HG02571 (cell line): ENCODE results near the gene ANXA11.
A peak's percentile ranks its signal among the peaks of the same experiment; 100 is the strongest.

Source experiments
- ATAC-seq: cut with Tn5 transposase; IDR thresholded peaks from one replicate; pipeline ENCODE4 v1.9.1; 2021; ENCODE audit warnings: mild to moderate bottlenecking, moderate library complexity; ENCODE audit not compliant: unreplicated experiment

Gene ANXA11

GRCh38 chr10:80188713-80189112 is 16.6 kb downstream of the ANXA11 start:
- ATAC-seq = no peak

DNA sequence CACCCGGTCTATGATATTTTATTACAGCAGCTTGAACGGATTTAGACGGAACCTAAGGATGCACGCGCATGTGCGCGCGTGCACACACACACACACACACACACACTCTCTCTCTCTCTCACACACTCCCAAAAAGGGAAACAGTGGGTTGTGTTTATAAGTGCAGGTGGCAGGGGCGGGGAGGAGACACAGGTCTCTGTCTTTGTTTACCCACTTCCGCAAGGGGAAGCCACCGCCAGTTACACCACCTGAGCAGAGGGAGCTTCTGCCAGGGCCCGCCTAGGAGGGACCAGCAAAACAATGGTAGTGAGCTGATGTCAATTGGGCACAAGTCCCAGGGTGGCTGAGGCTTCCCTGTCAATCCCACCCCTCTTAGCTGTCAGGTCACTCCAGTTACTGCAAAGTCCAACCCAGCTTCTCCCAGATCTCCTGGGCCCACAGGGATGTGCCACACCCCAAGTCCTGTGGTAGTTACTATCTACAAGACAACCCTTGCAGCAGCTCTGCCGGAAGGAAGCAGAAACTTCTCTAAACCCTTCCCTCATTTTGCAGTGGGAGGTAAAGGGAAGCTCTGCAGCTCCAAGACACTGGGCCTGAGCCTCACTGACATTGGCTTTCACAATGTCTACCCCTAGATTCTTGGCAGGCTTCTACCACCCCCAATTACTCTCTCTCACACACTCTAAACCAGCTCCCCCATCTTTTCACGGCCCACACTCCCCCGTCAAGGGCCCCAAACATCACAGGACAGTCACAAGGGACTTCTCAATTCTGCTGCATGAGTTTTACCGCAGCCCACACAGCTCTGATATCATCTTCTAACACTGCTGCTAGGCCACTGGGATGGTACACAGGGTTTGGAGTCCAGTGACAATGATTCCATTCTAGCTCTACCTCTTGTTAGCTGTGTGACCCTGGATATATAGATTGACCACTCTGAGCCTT is 17.6 kb downstream of the ANXA11 start:
- peak; percentile 91 for ATAC-seq

- ATAC-seq = no peak
Observed at GRCh38 chr10:80187060-80187459, 18.3 kb downstream of the ANXA11 start.

DNA sequence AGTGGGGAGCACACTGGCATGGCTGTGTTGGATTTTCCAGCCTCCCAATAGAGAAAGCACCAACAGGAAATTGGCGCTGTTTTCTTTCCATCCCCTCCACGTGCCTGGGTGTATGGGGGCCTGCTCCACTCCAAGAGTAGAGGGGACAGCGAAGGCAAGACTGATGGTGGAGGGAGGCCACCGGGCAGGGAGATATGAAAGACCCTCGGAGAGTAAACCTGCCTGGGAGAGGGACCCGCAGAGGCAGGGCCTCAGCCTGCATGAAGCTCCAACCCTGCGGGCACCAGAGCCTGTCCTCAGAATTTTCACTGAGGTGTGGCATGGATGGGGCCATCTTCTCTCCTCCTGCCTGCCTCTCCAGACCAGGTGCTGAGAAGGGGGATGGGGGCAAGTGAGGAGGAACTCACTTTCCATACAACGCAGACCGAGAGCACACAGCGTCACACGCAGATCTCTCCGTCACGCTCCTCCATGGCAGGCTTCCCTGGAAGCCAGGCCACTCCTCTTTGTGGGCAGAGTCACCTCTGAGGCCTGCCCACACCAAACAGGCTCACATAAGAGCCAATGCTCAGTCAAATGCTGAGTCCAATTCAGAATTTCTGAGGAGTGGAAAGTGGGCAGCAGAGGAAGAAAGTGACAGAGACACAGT is 18.8 kb downstream of the ANXA11 start:
- no peak for ATAC-seq

DNA sequence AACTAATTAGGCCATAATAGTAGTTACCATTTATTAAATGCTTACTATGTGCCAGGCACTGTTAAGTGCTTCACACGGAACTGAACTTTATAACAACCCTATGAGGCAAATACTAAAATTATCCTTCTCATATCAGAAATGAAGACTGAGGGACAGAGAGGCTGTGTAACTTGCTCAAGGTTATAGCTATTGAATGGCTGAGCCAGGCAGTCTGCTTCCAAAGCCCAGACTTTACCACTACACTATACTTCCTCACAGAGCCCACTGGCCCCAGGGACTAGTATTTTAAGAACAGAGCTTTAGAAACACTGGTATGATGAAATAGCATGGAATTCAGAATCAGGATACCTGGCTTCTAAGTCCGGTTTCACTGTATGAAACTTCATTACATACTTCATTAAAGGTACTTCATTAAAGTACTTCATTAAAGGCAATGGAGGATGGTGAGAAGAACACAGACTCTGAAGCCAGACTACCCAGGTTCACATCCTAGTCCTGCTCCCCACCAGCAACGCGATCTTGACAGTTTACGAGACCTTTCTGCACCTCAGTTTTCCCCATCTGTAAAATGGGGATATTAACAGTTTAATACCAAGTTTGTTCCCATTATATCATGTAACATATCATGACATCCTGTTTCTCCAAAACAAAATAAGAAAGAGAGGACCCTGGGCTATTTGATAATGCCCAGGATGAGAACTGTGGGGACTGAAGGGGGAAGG is 19.6 kb downstream of the ANXA11 start:
- no peak for ATAC-seq

DNA sequence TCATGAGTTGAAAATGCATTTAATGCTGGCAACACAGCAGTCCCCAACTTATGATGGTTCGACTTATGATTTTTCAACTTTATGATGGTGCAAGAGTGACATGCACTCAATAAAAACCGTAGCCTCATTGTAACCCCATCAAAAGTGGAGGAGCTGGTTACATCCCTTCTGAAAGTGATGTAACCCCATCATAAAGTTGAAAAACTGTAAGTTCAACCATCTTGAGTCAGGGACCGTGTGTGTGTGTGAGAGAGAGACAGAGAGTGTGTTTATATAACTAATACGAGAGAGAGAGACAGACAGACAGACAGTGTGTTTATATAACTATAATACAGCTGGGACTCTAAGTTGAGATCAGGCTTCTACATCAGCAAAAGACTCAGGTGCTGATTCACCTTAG is 21.0 kb downstream of the ANXA11 start:
- no peak for ATAC-seq

DNA sequence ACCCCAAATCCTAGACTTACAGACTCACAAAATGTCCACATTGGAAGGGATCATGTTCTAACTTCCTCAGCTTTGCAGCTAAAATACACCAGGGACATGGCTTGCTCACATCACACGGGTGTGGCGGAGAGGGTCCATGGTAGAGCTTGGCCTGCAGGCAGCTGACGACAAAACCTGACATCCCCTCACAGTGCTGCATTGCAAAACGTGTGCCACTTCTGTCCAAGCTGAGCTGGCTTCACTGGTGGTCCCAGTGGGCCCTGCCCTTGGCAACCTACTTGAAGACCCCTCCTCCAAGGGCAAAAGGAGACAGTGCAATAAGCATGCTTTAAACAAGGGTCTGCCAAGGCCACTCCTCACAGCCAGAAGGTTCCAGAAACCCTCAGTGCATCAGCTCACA is 21.9 kb downstream of the ANXA11 start:
- ATAC-seq = no peak

- no peak for ATAC-seq
Observed at GRCh38 chr10:80182986-80183385, 22.4 kb downstream of the ANXA11 start.

- no peak for ATAC-seq
Observed at GRCh38 chr10:80177781-80178636, 27.3 kb downstream of the ANXA11 start.

GRCh38 chr10:80176526-80176925 is 28.8 kb downstream of the ANXA11 start:
- ATAC-seq = no peak

DNA sequence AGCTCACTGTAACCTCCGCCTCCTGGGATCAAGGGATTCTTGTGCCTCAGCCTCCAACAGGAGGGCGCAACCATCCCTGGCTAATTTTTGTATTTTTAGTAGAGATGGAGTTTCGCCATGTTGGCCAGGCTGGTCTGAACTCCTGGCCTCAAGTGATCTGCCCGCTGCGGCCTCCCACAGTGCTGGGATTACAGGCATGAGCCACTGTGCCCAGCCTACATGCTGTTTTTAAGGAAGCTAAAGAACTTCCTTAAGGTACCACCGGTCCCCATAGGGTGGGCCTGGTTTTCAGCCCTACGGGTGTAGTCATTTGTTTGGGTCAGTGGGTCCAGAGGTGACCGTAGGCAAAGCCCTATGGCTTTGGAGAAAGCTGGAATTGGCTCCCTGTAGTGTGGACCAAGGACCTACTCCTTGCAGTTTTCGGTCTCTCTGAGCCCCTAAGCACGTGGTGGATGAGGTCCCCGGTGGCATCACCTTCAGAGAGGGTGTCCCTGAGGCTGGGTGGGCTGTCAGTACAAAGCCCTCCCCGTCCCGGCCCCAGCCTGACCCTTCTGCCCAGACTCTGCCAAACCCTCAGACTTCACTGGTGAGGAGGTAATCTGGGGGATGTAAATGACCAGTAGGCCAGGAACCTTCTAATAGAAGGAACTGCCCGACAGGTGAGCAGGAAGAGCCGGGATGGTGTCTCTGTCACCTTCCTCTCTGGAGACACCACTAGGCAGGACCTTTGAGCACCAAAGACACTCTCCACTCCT is 30.5 kb downstream of the ANXA11 start:
- no peak for ATAC-seq

GRCh38 chr10:80173466-80173865 is 31.9 kb downstream of the ANXA11 start:
- no peak for ATAC-seq

- ATAC-seq = no peak
Observed at GRCh38 chr10:80172896-80173295, 32.4 kb downstream of the ANXA11 start.

DNA sequence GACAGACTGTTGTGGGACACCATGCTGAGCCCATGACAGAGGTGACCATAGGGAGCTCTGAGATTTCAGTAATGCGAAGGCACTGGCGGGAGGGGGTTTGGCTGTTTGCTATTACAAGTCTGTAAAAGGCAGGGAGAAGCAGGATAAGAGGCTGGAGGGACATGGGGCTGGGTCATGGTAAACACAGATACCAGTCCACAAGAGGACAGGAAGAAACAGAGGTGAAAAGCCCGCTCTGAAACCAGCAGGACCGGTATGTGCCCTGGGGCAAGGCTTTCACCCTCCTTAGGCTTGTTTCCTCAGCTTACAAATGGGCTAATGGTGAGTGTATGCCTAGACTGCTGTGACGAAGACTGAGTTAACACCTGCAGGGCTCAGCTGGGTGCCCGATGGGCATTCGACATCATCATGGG is 34.1 kb downstream of the ANXA11 start:
- ATAC-seq = no peak

GRCh38 chr10:80170641-80171040 is 34.7 kb downstream of the ANXA11 start:
- no peak for ATAC-seq

- no peak for ATAC-seq
Observed at GRCh38 chr10:80170026-80170425, 35.3 kb downstream of the ANXA11 start.

DNA sequence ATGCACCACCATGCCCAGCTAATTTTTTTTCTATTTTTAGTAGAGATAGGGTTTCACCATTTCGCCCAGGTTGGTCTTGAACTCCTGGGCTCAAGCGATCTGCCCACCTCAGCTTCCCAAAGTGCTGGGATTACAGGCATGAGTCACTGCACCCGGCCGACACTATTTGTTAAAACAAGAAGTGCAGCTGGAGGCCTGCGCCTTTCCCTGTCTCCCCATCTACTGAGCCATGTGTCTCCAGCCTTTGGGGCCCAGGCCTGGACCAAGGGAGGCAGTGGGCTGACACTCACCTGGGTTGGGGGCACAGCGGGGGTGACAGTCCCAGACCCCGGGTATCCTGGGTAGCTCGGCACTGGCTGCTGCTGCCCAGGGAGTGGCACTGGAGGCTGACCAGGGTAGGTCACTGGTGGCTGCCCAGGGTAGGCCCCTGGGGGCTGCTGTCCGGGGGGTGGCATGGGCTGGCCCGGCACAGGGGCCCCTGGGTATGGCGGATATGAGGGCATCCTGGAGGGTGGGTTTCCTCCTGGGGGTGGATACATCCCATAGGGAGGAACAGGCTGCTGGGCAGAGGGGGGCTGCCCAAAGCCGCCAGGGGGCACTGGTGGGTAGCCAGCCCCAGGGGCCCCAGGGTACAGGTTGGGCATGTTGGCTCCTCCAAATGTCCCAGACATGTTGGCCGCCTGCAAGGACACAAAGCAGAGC is 36.5 kb downstream of the ANXA11 start:
- ATAC-seq = no peak

DNA sequence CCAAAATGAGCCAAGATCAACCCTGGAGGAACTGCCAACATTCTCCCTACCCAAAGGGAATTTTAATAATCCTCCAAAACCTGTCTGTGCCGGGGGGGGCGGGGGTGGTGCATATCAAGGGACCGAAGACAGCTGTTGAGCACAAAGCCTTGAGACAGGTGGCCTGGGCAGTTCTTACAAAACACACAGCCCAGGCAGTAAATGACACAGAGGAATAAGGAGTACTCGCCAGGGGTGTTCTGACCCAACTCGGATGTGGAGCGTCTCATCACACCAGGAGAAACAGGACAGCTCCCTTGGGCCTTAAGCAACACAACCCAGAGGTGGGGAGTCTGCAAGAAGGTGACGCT is 37.2 kb downstream of the ANXA11 start:
- ATAC-seq = no peak

- no peak for ATAC-seq
Observed at GRCh38 chr10:80167471-80168161, 37.7 kb downstream of the ANXA11 start.
